Islet precursor cell (in vitro differentiated cells): ENCODE results near the gene ALPP.

ENCODE experiments used
- DNase-seq: peaks from one replicate; pipeline ENCODE4 v3.0.0-alpha.2; 2018

Gene ALPP

GRCh38 chr2:232407428-232408150 lies 29.0 kb downstream of the ALPP start:
- peak; percentile 46 for DNase-seq

GRCh38 chr2:232408269-232408668 lies 29.7 kb downstream of the ALPP start:
- DNase-seq: peak; percentile 22

GRCh38 chr2:232409617-232410016 lies 31.1 kb downstream of the ALPP start:
- DNase-seq: peak; percentile 31

GRCh38 chr2:232410238-232410900 lies 31.8 kb downstream of the ALPP start:
- DNase-seq: peak; percentile 42

GRCh38 chr2:232411901-232412629 lies 33.5 kb downstream of the ALPP start:
- peak; percentile 38 for DNase-seq

- DNase-seq: peak; percentile 17
These were observed 34.4 kb downstream of the ALPP start for GRCh38 chr2:232412986-232413385.

GRCh38 chr2:232415138-232415690 lies 36.7 kb downstream of the ALPP start:
- peak; percentile 40 for DNase-seq

GRCh38 chr2:232415736-232416520 lies 37.4 kb downstream of the ALPP start:
- DNase-seq: peak; percentile 43

- DNase-seq: peak; percentile 42
These were observed 38.2 kb downstream of the ALPP start for GRCh38 chr2:232416521-232417470.

- peak; percentile 42 for DNase-seq
These were observed 38.9 kb downstream of the ALPP start for GRCh38 chr2:232417489-232417888.

- peak; percentile 36 for DNase-seq
These were observed 39.5 kb downstream of the ALPP start for GRCh38 chr2:232418056-232418455.

GRCh38 chr2:232418466-232419244 lies 40.1 kb downstream of the ALPP start:
- DNase-seq: peak; percentile 87

GRCh38 chr2:232419245-232420072 lies 40.9 kb downstream of the ALPP start:
- peak; percentile 71 for DNase-seq

- peak; percentile 51 for DNase-seq
These were observed 41.5 kb downstream of the ALPP start for GRCh38 chr2:232420073-232420454.

- peak; percentile 74 for DNase-seq
These were observed 42.1 kb downstream of the ALPP start for GRCh38 chr2:232420463-232421188.

GRCh38 chr2:232421189-232421785 lies 42.7 kb downstream of the ALPP start:
- peak; percentile 63 for DNase-seq

GRCh38 chr2:232422051-232422450 lies 43.5 kb downstream of the ALPP start:
- DNase-seq: peak; percentile 43

GRCh38 chr2:232422996-232423395 lies 44.4 kb downstream of the ALPP start:
- DNase-seq: peak; percentile 4
